Lower leg skin (tissue), 4 donors: ENCODE results near the gene LRP1B. TPM values are rescaled to one million over a fixed set of nuclear protein-coding genes. Genes with fewer than 3 reads are reported as not detected.
"Not testable (repeated sequence)": the region's sequence is repeated elsewhere in the genome, so short reads cannot be mapped to it uniquely, and the experiment has no call there.

Source experiments
- DNase-seq, 2 donors: peaks; one replicate each; pipeline ENCODE4 v3.0.0-alpha.2; 2019; ENCODE audit warnings: low spot score in 2 of 2
- H3K4me3 ChIP-seq: fragments of 200-600 bp; sonication (generic); 2 replicates; pipeline ENCODE4 v1.5.1; 2017; ENCODE audit warnings: mild to moderate bottlenecking, low read depth; ENCODE audit not compliant: poor library complexity, severe bottlenecking
- POLR2A ChIP-seq, 2 donors: fragments of 450-650 bp; IDR thresholded peaks; one replicate each; pipeline ENCODE4 v1.6.1; 2016 to 2017; ENCODE audit warnings: antibody characterized with exemption in 2 of 2, mild to moderate bottlenecking in 1 of 2, moderate library complexity in 1 of 2
- WGBS, 2 donors: methylation state at CpG; one replicate each; pipeline ENCODE4 v1.1.5; 2018; 5-methylcytosine and 5-hydroxymethylcytosine counted together
- intact Hi-C: fragments of 100-400 bp; cut with DNase I; formaldehyde crosslinking; loops from one replicate; pipeline ENCODE4 v1.15.0; 2023; ENCODE audit warnings: low total_unique reads
- total RNA-seq, 4 donors: library from RNA; depleted of rRNA; stranded (reverse); fragments of >200 nt; gene quantifications; one replicate each; pipeline ENCODE4 v1.1.0, GENCODE V29; 2016
- TF ChIP-seq, protein P1 (sequence below), 3 donors: fragments of 450-650 bp; IDR thresholded peaks; one replicate each; pipeline ENCODE4 v1.5.1; 2016; ENCODE audit warnings: antibody characterized with exemption in 3 of 3, mild to moderate bottlenecking in 3 of 3, moderate library complexity in 2 of 3

LRP1B gene
- total RNA-seq, 4 donors from 2014 or later = 0.80 to 1.6 (median 1.0) TPM

GRCh38 chr2:140416577-140416976 is 1714.2 kb downstream of the LRP1B start:
- WGBS, 2 donors = 59 to 68% methylated on average over 1 of the region's 1 CpG
- TF ChIP-seq POLR2A (IDR thresholded peaks at IDR 0.05) = no peak
- TF ChIP-seq, protein P1, sequence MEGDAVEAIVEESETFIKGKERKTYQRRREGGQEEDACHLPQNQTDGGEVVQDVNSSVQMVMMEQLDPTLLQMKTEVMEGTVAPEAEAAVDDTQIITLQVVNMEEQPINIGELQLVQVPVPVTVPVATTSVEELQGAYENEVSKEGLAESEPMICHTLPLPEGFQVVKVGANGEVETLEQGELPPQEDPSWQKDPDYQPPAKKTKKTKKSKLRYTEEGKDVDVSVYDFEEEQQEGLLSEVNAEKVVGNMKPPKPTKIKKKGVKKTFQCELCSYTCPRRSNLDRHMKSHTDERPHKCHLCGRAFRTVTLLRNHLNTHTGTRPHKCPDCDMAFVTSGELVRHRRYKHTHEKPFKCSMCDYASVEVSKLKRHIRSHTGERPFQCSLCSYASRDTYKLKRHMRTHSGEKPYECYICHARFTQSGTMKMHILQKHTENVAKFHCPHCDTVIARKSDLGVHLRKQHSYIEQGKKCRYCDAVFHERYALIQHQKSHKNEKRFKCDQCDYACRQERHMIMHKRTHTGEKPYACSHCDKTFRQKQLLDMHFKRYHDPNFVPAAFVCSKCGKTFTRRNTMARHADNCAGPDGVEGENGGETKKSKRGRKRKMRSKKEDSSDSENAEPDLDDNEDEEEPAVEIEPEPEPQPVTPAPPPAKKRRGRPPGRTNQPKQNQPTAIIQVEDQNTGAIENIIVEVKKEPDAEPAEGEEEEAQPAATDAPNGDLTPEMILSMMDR (IDR thresholded peaks at IDR 0.05) = no peak

GRCh38 chr2:140415035-140415434 is 1715.8 kb downstream of the LRP1B start:
- WGBS, 2 donors = 63 to 71% methylated on average over 4 of the region's 4 CpGs
- intact Hi-C loops, DNase-seq, H3K4me3 ChIP-seq: not testable (repeated sequence)

More at GRCh38 chr2:140416577-140416976, 1714.2 kb downstream of the LRP1B start:
- intact Hi-C loops = no loop called here
- DNase-seq = no peak
- H3K4me3 ChIP-seq = no peak overlapping the region

- intact Hi-C loops = no loop called here
- WGBS, 2 donors = 79 to 86% methylated on average over 2 of the region's 2 CpGs
- no peak overlapping the region for H3K4me3 ChIP-seq
- DNase-seq = no peak
- TF ChIP-seq, protein P1 (IDR thresholded peaks at IDR 0.05) = no peak
- no peak for TF ChIP-seq POLR2A (IDR thresholded peaks at IDR 0.05)
These were observed 1720.1 kb downstream of the LRP1B start for GRCh38 chr2:140410695-140411094.

GRCh38 chr2:140401056-140401455 is 1729.8 kb downstream of the LRP1B start:
- intact Hi-C loops = no loop called here
- H3K4me3 ChIP-seq = no peak overlapping the region
- 67 to 74% methylated on average over 2 of the region's 2 CpGs for WGBS, 2 donors
- DNase-seq = no peak
- TF ChIP-seq, protein P1 (IDR thresholded peaks at IDR 0.05) = no peak
- no peak for TF ChIP-seq POLR2A (IDR thresholded peaks at IDR 0.05)

- H3K4me3 ChIP-seq = no peak overlapping the region
- TF ChIP-seq, protein P1 (IDR thresholded peaks at IDR 0.05) = no peak
- TF ChIP-seq POLR2A (IDR thresholded peaks at IDR 0.05) = no peak
- intact Hi-C loops = no loop called here
- DNase-seq = no peak
- WGBS, 2 donors = 71 to 74% methylated on average over 2 of the region's 2 CpGs
These were observed 1738.0 kb downstream of the LRP1B start for GRCh38 chr2:140392824-140393223.

GRCh38 chr2:140384946-140385345 is 1745.9 kb downstream of the LRP1B start:
- WGBS, 2 donors = 90 to 92% methylated on average over 6 of the region's 6 CpGs
- intact Hi-C loops = no loop called here
- no peak for TF ChIP-seq POLR2A (IDR thresholded peaks at IDR 0.05)
- TF ChIP-seq, protein P1 (IDR thresholded peaks at IDR 0.05) = no peak
- DNase-seq = no peak
- no peak overlapping the region for H3K4me3 ChIP-seq
